Prostate gland (tissue), 2 donors: ENCODE measurements around the gene GSG1.

Source experiments
- POLR2A ChIP-seq: fragments of 450-650 bp; IDR thresholded peaks from one replicate; pipeline ENCODE4 v1.6.1; 2016; ENCODE audit warnings: antibody characterized with exemption, mild to moderate bottlenecking
- POLR2AphosphoS5 ChIP-seq: sonication (generic); formaldehyde crosslinking; IDR thresholded peaks from one replicate; pipeline ENCODE4 v1.6.1; 2017; ENCODE audit warnings: antibody characterized with exemption
- TF ChIP-seq, protein P1 (sequence below), 4 experiments: fragments of 200-600 bp in 2 of 4; fragments of 450-650 bp in 2 of 4; sonication (generic) in 2 of 4; IDR thresholded peaks; 1 replicate in 3 of 4; 2 replicates in 1 of 4; pipeline ENCODE4 v1.5.1; 2016 to 2019; ENCODE audit warnings: antibody characterized with exemption in 4 of 4, mild to moderate bottlenecking in 2 of 4, moderate library complexity in 2 of 4

GRCh38 chr12:13097491-13098011 is 5.9 kb downstream of the GSG1 start:
- TF ChIP-seq POLR2AphosphoS5: no peak
- TF ChIP-seq POLR2A: no peak
- TF ChIP-seq, protein P1, sequence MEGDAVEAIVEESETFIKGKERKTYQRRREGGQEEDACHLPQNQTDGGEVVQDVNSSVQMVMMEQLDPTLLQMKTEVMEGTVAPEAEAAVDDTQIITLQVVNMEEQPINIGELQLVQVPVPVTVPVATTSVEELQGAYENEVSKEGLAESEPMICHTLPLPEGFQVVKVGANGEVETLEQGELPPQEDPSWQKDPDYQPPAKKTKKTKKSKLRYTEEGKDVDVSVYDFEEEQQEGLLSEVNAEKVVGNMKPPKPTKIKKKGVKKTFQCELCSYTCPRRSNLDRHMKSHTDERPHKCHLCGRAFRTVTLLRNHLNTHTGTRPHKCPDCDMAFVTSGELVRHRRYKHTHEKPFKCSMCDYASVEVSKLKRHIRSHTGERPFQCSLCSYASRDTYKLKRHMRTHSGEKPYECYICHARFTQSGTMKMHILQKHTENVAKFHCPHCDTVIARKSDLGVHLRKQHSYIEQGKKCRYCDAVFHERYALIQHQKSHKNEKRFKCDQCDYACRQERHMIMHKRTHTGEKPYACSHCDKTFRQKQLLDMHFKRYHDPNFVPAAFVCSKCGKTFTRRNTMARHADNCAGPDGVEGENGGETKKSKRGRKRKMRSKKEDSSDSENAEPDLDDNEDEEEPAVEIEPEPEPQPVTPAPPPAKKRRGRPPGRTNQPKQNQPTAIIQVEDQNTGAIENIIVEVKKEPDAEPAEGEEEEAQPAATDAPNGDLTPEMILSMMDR (IDR thresholded peaks at IDR 0.05): no peak
